GM18505 (cell line): Measurements from ENCODE around the gene AIFM2.
A peak's percentile ranks its signal among the peaks of the same experiment; 100 is the strongest.
"Not testable (repeated sequence)": the region's sequence is repeated elsewhere in the genome, so short reads cannot be mapped to it uniquely, and the experiment has no call there.

Experiments used
- ATAC-seq: cut with Tn5 transposase; IDR thresholded peaks from one replicate; pipeline ENCODE4 v1.9.1; 2021; ENCODE audit not compliant: unreplicated experiment
- POLR2A ChIP-seq: IDR thresholded peaks from 4 replicates; pipeline ENCODE4 v1.6.1; 2011; ENCODE audit warnings: borderline replicate concordance; ENCODE audit not compliant: insufficient read depth, insufficient read length; ENCODE audit errors: extremely low read depth

The AIFM2 gene

DNA sequence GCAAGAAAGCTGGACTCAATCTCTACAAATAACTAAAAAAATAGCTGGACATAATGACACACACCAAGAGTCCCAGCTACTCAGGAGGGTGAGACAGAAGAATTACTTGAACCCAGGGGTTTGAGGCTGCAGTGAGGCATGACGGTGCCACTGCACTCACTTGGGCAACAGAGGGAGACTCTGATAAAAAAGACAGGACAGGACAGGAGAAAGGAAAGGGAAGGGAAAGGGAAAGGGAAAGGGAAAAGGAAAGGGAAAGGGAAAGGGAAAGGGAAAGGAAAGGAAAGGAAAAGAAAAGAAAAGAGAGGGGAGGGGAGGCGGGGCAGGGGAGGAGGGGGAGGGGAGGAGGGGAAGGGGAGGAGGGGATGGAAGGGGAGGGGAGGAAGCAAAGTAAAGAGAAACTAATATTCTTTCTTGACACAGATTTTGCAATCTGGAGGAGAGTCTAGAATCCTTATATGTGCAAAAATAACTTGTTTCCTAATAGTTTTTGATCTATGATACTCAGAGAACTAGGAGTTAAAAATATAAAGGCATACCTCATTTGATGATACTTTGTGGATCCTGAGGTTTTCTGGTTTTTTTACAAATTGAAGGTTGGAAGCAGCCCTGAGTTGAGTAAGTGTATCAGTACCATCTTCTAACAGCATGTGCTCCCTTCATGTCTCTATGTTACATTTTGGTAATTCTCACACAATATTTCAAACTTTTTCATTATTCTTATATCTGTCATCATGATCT lies 29.7 kb upstream of the AIFM2 start:
- ATAC-seq, result no peak
- no peak for TF ChIP-seq POLR2A

GRCh38 chr10:70160798-70161197 lies 28.2 kb upstream of the AIFM2 start:
- no peak for TF ChIP-seq POLR2A
- no peak for ATAC-seq

- ATAC-seq, result not testable (repeated sequence)
These were observed 26.7 kb upstream of the AIFM2 start for GRCh38 chr10:70159366-70159765.

GRCh38 chr10:70158113-70158512 lies 25.5 kb upstream of the AIFM2 start:
- ATAC-seq, result no peak
- no peak for TF ChIP-seq POLR2A

DNA sequence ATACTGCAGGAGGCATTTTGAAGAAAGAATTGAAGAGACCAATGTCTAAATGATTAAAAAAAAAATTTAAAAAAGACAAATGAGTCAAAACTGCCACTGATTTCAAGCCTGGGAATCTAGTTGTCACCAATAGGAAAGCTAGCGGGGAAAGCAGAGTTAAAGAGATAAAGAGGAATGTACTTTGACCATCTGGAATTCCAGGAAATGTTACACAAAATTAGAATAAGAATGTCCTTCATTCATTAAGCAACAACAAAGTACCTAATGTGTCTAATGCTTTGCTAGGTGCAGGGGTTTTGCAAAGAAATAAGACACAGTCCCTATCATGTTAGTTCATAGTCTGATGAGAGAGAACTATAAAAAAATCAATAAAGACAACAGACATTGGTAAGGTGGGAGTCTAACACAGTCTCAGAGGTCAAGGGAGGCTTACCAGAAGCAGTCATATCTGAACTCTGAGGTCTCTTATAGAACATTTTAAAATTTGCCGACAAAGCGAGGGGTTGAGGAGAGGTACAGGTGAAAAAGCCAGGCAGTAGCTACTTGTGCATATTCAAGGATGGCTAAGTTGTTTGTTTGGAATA lies 22.7 kb upstream of the AIFM2 start:
- TF ChIP-seq POLR2A, result no peak
- no peak for ATAC-seq

- no peak for TF ChIP-seq POLR2A
- no peak for ATAC-seq
These were observed 15.9 kb upstream of the AIFM2 start for GRCh38 chr10:70148516-70148915.

DNA sequence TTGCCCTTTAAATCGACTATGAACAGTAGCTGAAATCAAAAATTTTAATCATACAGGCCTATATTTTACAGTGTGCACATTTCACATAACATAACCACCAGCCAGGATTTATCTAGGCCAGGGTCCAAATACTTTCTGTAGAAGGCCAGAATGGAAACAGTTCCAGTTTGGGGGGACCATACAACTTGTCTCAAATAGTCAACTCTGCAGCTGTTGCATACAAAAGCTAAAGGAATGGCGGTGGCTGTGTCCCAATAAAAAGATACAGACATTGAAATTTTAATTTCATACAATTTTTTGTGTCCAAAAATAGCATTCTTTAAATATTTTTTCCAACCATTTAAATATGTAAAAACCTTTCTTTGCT lies 14.6 kb upstream of the AIFM2 start:
- no peak for TF ChIP-seq POLR2A
- ATAC-seq, result no peak

- peak; percentile 88 for ATAC-seq
- peak; percentile 84 for TF ChIP-seq POLR2A
These were observed 14.0 kb upstream of the AIFM2 start, which contains the start of gene TYSND1 for GRCh38 chr10:70146489-70147258. TSS of gene TYSND1 (minus strand) at chr10:70146700. CDS start at chr10:70146586, 114 bp downstream.

DNA sequence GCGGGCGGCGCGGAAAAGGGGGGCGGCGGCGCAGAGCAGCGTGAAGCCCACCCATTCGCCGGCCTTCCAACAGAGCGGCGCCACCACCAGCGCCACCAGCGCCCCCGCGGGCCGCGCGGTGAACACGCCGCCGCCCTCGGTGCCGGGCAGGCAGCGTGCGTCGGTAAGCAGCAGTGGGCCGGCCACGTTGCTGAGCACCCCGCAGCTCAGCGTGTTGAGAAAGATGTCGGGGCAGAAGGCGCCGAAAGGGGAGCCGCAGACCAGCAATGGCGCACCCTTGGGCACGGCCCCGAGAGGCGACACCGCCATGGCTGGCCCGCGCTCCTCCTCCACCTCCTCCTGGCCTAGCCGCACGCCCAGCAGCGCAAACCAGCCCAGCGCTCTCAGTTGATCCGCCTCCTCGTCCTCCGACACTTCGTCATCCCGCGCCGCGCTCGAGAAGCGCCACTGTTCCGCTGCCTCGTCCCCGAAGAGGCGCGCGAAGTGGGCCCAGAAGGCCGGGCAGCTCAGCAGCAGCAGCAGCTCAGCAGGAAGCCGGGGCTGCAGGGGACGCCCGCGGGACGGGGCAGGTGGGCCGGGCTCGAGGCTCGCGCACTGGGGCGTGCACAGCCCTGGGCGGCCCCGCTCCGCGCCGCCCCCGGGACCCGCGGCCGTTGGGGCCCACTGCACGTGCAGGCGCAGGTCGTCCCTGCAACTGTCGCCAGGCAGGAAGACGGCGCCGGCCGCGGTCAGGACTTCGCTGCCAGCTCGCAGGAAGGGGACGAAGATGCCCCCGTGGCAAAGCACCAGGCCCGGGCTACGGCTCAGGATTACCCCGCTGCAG lies 13.3 kb upstream of the AIFM2 start:
- no peak for TF ChIP-seq POLR2A
- peak; percentile 53 for ATAC-seq

DNA sequence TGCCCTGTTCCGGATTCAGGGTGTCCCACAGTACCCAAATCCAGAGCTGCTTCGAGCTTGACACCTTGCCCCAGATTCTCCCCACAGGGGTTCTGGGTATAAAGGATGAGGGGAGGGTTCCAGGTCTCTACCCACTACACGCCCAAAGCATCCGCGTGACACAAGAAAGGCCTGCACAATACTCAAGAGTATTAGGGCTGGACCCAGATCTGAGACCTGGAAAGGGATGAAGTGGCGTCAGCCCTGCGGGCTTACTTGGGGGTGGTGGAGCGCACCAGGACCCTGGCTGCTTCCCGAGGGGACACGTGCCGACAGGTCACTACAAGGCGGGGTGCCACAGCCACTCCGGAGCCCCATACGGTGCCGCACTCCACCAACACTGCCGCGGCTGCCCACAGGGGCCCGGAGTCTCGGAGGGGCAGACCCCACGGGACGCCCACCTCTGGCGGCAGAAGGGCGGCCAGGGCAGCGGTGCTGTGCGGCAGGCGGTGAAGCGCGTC lies 12.6 kb upstream of the AIFM2 start:
- TF ChIP-seq POLR2A, result no peak
- ATAC-seq, result peak; percentile 22

GRCh38 chr10:70144372-70145110 lies 11.9 kb upstream of the AIFM2 start:
- TF ChIP-seq POLR2A, result no peak
- ATAC-seq, result no peak

GRCh38 chr10:70142555-70142954 lies 9.9 kb upstream of the AIFM2 start:
- ATAC-seq, result no peak
- no peak for TF ChIP-seq POLR2A
